Peyer's patch (tissue), 4 donors: ENCODE results near the gene BCL2L1.

ENCODE experiments used
- CTCF ChIP-seq, 6 experiments: fragments of 450-650 bp in 4 of 6; fragments of 200-600 bp in 2 of 6; sonication (generic) in 1 of 6; IDR thresholded peaks; one replicate each; pipeline ENCODE4 v1.5.1; 2017 to 2019; ENCODE audit warnings: antibody characterized with exemption in 6 of 6, mild to moderate bottlenecking in 3 of 6, moderate library complexity in 1 of 6
- POLR2A ChIP-seq, 2 donors: fragments of 450-650 bp; IDR thresholded peaks; one replicate each; pipeline ENCODE4 v1.5.1; 2017; ENCODE audit warnings: antibody characterized with exemption in 2 of 2, mild to moderate bottlenecking in 2 of 2, moderate library complexity in 2 of 2

- TF ChIP-seq CTCF (IDR thresholded peaks at IDR 0.05) (no peak), POLR2A (IDR thresholded peaks at IDR 0.05) (no peak)
Observed at GRCh38 chr20:31757254-31757653, 34.6 kb upstream of the BCL2L1 start.
